ENCODE results near the gene AFF4.
"Not testable (repeated sequence)": the region's sequence is repeated elsewhere in the genome, so short reads cannot be mapped to it uniquely, and the experiment has no call there.

The AFF4 gene, protein sequence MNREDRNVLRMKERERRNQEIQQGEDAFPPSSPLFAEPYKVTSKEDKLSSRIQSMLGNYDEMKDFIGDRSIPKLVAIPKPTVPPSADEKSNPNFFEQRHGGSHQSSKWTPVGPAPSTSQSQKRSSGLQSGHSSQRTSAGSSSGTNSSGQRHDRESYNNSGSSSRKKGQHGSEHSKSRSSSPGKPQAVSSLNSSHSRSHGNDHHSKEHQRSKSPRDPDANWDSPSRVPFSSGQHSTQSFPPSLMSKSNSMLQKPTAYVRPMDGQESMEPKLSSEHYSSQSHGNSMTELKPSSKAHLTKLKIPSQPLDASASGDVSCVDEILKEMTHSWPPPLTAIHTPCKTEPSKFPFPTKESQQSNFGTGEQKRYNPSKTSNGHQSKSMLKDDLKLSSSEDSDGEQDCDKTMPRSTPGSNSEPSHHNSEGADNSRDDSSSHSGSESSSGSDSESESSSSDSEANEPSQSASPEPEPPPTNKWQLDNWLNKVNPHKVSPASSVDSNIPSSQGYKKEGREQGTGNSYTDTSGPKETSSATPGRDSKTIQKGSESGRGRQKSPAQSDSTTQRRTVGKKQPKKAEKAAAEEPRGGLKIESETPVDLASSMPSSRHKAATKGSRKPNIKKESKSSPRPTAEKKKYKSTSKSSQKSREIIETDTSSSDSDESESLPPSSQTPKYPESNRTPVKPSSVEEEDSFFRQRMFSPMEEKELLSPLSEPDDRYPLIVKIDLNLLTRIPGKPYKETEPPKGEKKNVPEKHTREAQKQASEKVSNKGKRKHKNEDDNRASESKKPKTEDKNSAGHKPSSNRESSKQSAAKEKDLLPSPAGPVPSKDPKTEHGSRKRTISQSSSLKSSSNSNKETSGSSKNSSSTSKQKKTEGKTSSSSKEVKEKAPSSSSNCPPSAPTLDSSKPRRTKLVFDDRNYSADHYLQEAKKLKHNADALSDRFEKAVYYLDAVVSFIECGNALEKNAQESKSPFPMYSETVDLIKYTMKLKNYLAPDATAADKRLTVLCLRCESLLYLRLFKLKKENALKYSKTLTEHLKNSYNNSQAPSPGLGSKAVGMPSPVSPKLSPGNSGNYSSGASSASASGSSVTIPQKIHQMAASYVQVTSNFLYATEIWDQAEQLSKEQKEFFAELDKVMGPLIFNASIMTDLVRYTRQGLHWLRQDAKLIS

GRCh38 chr5:132963171-132964104, at the start of gene AFF4:
AFF4 (minus strand) TSS chr5:132963634; CDS start chr5:132937189, 26,445 bp downstream.
- peak; percentile 66 for DNase-seq

DNA sequence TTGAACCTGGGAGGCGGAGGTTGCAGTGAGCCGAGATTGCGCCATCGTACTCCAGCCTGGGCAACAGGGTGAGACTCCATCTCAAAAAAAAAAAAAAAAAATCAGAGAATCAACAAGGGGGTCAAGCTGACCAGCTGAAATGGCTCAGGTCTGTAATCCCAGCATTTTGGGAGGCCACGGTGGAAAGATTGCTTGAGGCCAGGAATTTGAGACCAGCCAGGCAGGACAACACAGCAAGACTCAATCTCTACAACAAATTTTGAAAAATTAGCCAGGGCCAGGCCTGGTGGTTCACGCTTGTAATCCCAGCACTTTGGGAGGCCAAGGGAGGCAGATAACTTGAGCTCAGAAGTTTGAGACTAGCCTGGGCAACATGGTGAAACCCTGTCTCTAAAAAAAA, 45.0 kb upstream of the AFF4 start:
- not testable (repeated sequence) for DNase-seq

DNA sequence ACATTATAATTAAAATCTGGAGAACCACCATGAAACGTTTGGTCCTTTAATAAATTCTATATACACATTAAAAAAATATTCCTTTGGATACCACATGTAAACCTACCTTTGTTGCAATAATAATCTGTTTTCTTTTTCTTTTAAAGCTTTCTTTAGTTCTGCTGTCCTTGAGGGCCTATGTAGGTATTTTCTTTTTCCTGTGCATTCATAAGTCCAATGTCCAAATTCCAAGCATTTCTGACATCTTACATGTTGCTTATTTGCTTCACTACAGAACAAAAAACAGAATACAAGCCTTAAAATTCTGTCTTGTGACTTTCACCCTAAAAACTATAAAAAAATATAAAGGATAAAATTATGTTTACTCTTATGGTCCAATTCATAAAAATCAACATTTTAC, 43.2 kb upstream of the AFF4 start:
- DNase-seq, result no peak

GRCh38 chr5:132999246-132999645, 35.8 kb upstream of the AFF4 start:
- no peak for DNase-seq

- no peak for DNase-seq
Observed at GRCh38 chr5:132998556-132998955, 35.1 kb upstream of the AFF4 start.

GRCh38 chr5:132996307-132996706, 32.9 kb upstream of the AFF4 start:
- no peak for DNase-seq

GRCh38 chr5:132987531-132988408, 24.3 kb upstream of the AFF4 start:
- no peak for DNase-seq

- DNase-seq, result not testable (repeated sequence)
Observed at GRCh38 chr5:132982971-132983370, 19.5 kb upstream of the AFF4 start.

GRCh38 chr5:132981288-132981687, 17.9 kb upstream of the AFF4 start:
- no peak for DNase-seq

- no peak for DNase-seq
Observed at GRCh38 chr5:132979976-132980375, 16.5 kb upstream of the AFF4 start.

GRCh38 chr5:132979367-132979940, 16.0 kb upstream of the AFF4 start:
- DNase-seq, result no peak

DNA sequence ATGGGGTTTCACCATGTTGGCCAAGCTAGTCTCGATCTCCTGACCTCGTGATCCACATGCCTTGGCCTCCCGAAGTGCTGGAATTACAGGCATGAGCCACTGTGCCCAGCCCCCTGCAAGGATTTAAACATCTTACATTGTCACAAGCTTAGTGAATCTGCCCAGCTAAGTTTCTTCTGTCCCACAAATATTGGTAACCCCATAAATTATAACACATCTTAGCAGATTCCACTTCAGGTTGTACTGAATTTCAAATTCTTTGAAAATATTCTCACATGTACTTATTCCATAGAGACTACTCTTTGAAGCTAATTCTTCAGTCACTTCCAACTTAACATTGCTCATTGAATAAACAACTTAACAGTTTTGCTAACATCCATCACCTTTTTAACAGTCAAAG, 13.4 kb upstream of the AFF4 start:
- no peak for DNase-seq

DNA sequence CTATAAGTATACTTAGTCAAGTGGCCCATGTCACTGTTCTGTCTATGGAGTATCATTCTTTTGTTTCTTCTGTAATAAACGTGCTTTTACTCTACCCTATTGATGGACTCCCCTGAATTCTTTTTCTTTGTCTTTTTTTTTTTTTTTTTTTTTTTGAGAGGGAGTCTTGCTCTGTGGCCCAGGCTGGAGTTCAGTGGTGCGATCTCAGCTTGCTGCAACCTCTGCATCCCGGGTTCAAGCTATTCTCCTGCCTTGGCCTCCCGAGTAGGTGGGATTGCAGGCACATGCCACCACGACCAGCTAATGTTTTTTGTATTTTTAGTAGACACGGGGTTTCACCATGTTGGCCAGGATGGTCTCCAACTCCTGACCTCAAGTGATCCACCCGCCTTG, 9.0 kb upstream of the AFF4 start:
- DNase-seq, result not testable (repeated sequence)

DNA sequence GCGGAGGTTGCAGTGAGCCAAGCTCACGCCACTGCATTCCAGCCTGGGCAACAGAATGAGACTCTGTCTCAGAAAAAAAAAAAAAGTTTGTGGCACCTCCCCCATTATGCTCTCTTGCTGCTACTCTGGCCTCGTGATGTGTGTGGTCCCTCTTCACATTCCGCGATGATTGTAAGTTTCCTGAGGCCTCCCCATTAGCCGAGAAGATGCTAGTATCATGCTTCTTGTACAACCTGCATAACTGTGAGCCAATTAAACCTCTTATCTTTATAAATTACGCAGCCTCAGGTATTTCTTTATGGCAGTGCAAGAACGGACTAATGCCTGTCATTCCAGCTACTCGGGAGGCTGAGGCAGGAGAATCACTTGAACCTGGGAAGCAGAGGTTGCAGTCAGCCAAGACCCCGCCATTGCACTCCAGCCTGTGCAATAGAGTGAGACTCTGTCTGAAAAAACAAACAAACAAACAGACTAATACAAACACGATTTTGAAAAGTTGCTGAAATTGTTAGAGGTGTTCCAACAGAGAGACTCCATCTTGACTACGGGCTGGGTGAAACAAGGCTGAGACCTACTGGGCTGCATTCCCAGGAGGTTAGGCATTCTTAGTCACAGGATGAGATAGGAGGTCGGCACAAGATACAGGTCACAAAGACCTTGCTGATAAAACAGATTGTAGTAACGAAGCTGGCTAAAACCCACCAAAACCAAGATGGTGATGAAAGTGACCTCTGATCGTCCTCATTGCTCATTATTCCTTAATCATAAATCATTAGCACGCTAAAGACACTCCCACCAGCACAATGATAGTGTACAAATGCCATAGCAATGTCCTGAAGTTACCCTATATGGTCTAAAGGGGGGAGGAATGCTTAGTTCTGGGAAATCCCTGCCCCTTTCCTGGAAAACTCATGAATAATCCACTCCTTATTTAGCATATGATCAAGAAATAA, 8.3 kb upstream of the AFF4 start:
- DNase-seq, result no peak

DNA sequence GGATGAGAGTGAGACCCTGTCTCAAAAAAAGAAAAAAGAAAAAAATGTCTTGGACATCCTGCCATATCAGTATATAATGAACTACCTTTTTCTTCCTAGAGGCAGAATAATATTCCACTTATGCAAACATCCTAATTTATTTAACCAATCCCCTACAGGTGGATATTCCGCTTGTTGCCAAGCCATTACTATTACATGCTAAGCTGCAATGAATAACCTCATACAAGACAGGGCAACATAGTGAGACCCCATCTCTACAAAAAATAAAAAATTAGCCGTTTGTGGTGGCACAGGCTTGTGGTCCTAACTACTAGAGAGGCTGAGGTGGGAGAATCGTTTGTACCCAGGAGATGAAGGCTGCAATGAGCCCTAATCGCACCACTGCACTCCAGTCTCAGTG, 1.7 kb upstream of the AFF4 start:
- no peak for DNase-seq

DNA sequence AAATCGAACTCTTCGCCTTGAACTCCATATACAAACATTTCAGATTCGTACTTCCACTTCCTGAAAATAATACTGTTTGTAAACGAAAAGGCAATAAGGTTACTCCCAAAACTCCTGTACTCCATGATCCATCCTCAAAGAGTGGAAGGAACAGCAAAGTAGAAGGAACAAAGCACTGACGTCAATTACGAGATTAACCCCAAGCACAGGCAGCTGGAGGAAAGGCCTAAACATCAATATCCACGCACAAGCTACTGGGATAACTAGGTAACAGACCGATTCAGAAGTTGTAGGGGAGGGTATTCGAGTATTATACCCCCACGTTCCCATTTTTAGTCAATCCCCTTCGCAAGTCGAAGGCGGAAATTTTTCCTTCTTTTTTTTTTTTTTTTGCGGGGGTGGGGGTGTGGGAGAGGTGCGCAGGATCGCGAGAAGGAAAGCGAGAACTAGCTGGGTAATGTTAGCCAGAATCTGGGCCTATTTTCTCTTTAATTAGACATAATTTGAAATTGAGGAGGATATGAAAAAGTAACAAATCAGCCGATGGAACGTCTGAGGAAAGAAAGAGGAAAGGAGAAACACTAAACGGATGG, 909 bp downstream of the AFF4 start:
- DNase-seq, result peak; percentile 25

DNA sequence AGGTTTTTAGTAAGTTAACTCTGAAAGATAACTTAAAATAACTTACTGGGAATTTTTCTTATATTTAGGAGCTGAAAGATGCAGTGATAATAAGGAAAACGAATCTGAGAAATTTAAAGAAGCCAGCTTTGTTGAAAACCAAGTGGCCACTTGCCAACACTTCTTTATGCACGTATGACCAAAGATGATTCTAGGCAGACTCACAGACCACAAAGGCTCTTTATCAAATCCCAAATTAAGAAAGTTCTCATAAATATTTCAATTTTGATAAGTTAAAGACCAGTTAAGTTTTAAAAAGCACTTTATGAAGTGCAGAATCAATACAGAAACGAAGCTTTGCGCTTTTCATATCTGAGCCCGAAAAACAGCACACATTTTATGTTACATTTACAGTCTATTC, 1.5 kb downstream of the AFF4 start:
- DNase-seq, result no peak

DNA sequence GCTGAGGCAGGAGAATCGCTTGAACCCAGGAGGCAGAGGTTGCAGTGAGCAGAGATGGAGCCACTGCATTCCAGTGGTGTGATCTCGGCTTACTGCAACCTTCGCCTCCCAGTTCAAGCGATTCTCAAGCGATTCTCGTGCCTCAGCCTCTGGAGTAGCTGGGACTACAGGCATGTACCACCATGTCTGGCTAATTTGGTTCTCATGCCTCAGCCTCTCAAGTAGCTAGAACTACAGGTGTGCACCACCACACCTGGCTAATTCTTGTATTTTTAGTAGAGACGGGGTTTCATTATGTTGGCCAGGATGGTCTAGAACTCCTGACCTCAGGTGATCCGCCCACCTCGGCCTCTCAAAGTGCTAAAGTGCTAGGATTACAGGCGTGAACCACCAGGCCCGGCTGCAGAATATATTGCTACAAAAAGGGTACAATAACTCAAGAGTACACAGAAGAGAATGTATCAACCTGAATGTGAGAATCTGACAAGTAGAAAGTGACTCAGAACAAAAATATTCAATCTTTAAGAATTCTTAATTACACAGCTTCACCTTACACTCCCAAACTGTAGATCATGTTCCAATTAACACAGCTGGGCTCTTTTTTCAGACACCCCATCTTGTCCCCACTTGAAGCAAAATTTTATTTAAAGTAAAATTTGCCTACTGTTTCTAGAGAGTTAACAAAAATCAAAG, 2.2 kb downstream of the AFF4 start:
- not testable (repeated sequence) for DNase-seq

All from NCI-H748 treated with DMSO at 0.1 percent for 48 hours (cell line).